GM12891 (cell line): Measurements from ENCODE around the gene MYCBP.
A peak's percentile ranks its signal among the peaks of the same experiment; 100 is the strongest.

Source experiments
- DNase-seq: peaks from one replicate; pipeline ENCODE4 v3.0.0; 2011; ENCODE audit warnings: low spot score; ENCODE audit not compliant: insufficient read length
- FAIRE-seq: peaks from 2 replicates; lab custom pipeline; 2011; peaks lifted over from hg19 to GRCh38; lab: Jason Lieb, UNC
- PAX5 ChIP-seq: IDR thresholded peaks from 2 replicates; pipeline ENCODE4 v1.6.1; 2011; ENCODE audit warnings: low read length, moderate library complexity, mild to moderate bottlenecking; ENCODE audit not compliant: insufficient read depth, severe bottlenecking
- POLR2A ChIP-seq: IDR thresholded peaks from 2 replicates; pipeline ENCODE4 v1.6.1; 2011; ENCODE audit warnings: low read depth, low read length, control low read depth
- POLR2AphosphoS5 ChIP-seq: IDR thresholded peaks from 2 replicates; pipeline ENCODE4 v1.6.1; 2011; ENCODE audit warnings: low read depth, low read length, control low read depth
- POU2F2 ChIP-seq: IDR thresholded peaks from 2 replicates; pipeline ENCODE4 v1.6.1; 2011; ENCODE audit warnings: low read depth, mild to moderate bottlenecking, control low read depth, low read length, moderate library complexity
- SPI1 ChIP-seq: IDR thresholded peaks from 2 replicates; pipeline ENCODE4 v1.6.1; 2011; ENCODE audit warnings: low read depth, low read length, control low read depth
- TAF1 ChIP-seq: IDR thresholded peaks from 2 replicates; pipeline ENCODE4 v1.6.1; 2011; ENCODE audit warnings: low read depth, low read length, control low read depth

The MYCBP gene

DNA sequence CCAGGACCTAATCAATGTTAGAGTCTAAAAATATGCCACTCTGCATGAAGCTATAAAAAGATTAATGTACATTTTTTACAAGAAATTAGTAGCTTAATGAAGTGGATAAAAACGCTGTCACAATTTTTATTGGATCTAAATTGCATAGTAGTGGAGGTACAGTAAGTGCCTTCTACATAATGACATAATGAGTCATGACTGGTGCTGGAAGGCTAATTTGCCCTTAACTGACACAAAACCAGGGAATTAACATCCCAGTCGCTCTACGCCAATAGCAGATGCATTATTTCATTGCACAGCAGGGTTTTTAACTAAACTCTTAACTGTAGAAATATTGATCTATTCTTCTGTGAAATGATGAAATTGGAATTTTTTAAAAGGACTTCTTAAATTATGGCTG, 46.9 kb downstream of the MYCBP start:
- no peak for TF ChIP-seq SPI1
- TF ChIP-seq POLR2AphosphoS5 = no peak
- no peak for TF ChIP-seq POU2F2
- TF ChIP-seq TAF1 = no peak
- TF ChIP-seq PAX5 = no peak
- no peak for TF ChIP-seq POLR2A
- DNase-seq (no peak), FAIRE-seq (no peak)

GRCh38 chr1:38820860-38821259, 52.3 kb downstream of the MYCBP start:
- no peak for FAIRE-seq
- no peak for DNase-seq
- TF ChIP-seq POLR2A (no peak), POLR2AphosphoS5 (no peak), SPI1 (no peak), PAX5 (no peak), TAF1 (no peak), POU2F2 (no peak)

GRCh38 chr1:38819516-38819915, 53.6 kb downstream of the MYCBP start:
- FAIRE-seq = no peak
- no peak for DNase-seq

GRCh38 chr1:38819040-38819439, 54.1 kb downstream of the MYCBP start:
- FAIRE-seq = no peak
- DNase-seq = no peak
- no peak for TF ChIP-seq SPI1
- TF ChIP-seq PAX5 = no peak
- no peak for TF ChIP-seq TAF1
- no peak for TF ChIP-seq POU2F2
- TF ChIP-seq POLR2AphosphoS5 = no peak
- TF ChIP-seq POLR2A = no peak

More at GRCh38 chr1:38819516-38819915, 53.6 kb downstream of the MYCBP start:
- TF ChIP-seq SPI1 (no peak), POLR2A (no peak), PAX5 (no peak), TAF1 (no peak), POU2F2 (no peak), POLR2AphosphoS5 (no peak)

GRCh38 chr1:38818175-38818976, 54.8 kb downstream of the MYCBP start:
- TF ChIP-seq SPI1 (no peak), PAX5 (no peak), POLR2AphosphoS5 (no peak), POLR2A (no peak)
- no peak for FAIRE-seq
- peak; percentile 71 for DNase-seq

GRCh38 chr1:38817267-38818174, 55.6 kb downstream of the MYCBP start:
- no peak for FAIRE-seq
- no peak for DNase-seq
- TF ChIP-seq POU2F2 (no peak), PAX5 (no peak), TAF1 (no peak), POLR2A (no peak), SPI1 (no peak), POLR2AphosphoS5 (no peak)

- TF ChIP-seq POLR2A (no peak), POU2F2 (no peak), TAF1 (no peak), SPI1 (no peak), PAX5 (no peak), POLR2AphosphoS5 (no peak)
- FAIRE-seq (peak; percentile 95), DNase-seq (peak; percentile 54)
Measured at GRCh38 chr1:38815903-38816627, 57.1 kb downstream of the MYCBP start.

- DNase-seq (no peak), FAIRE-seq (peak; percentile 48)
- TF ChIP-seq POLR2AphosphoS5 (no peak), POU2F2 (no peak), POLR2A (no peak), SPI1 (no peak), TAF1 (no peak)
Measured at GRCh38 chr1:38814984-38815464, 58.1 kb downstream of the MYCBP start.

DNA sequence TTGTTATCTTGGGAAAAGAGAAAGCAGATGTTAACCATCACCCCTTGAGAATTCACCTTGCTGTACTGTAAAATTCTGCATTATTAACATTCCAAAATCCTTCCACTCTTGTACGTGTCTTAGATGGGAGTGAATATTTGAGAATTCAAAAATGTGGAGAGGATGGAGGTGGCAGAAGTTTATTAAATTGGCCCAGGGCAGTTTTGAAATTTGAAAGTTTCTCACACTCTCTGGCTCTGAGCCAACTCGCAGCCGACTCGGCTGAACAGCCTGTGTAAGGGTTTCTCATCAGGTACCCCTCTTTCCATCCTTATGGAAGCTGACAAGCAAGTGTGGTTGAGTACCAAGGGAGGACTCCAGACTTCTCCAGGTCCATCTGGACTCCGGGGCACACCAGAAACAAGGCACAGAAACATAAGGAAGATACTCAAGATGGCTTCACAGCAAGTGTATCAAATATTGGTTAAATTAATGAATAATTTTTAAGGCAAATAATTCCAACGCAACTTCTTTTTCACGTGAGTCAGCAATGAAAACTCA, 58.6 kb downstream of the MYCBP start:
- TF ChIP-seq POU2F2 (no peak), SPI1 (no peak), PAX5 (no peak), POLR2A (no peak), TAF1 (no peak), POLR2AphosphoS5 (no peak)
- FAIRE-seq (no peak), DNase-seq (no peak)
